AG09309 (cell line): ENCODE results near the gene PCK1.

Experiments
- DNase-seq: peaks from one replicate; pipeline ENCODE4 v3.0.0-alpha.2; 2010; ENCODE audit warnings: low read depth
- H3K4me3 ChIP-seq: 2 replicates; pipeline ENCODE4 v1.5.1; 2011; ENCODE audit warnings: mild to moderate bottlenecking, low read depth, low read length, moderate library complexity; ENCODE audit not compliant: control insufficient read depth
- TF ChIP-seq, protein P1 (sequence below): IDR thresholded peaks from 2 replicates; pipeline ENCODE4 v1.5.1; 2011; ENCODE audit warnings: mild to moderate bottlenecking, low read depth, low read length, inconsistent platforms; ENCODE audit not compliant: insufficient read depth, control insufficient read depth; ENCODE audit errors: missing control alignments

Gene PCK1

DNA sequence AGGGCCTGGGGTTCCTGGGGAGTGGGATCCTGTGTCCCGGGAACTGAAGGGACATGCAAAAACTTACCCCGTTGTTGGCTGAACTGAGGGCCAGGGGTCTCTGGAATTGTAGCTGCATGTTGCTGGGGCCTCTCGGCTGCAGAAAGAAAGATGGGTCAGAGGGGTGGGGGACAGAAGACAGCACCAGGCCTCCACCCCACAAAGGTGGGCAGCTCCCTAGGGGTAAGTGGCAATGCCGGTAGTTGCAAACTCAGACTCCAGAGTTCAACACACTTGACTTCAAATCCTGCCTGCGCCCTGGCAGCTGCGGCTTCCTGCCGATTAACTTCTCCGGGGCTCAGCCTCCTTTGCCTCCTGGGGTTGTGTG is 54.5 kb downstream of the PCK1 start:
- DNase-seq, result no peak
- TF ChIP-seq, protein P1, sequence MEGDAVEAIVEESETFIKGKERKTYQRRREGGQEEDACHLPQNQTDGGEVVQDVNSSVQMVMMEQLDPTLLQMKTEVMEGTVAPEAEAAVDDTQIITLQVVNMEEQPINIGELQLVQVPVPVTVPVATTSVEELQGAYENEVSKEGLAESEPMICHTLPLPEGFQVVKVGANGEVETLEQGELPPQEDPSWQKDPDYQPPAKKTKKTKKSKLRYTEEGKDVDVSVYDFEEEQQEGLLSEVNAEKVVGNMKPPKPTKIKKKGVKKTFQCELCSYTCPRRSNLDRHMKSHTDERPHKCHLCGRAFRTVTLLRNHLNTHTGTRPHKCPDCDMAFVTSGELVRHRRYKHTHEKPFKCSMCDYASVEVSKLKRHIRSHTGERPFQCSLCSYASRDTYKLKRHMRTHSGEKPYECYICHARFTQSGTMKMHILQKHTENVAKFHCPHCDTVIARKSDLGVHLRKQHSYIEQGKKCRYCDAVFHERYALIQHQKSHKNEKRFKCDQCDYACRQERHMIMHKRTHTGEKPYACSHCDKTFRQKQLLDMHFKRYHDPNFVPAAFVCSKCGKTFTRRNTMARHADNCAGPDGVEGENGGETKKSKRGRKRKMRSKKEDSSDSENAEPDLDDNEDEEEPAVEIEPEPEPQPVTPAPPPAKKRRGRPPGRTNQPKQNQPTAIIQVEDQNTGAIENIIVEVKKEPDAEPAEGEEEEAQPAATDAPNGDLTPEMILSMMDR, result no peak

DNA sequence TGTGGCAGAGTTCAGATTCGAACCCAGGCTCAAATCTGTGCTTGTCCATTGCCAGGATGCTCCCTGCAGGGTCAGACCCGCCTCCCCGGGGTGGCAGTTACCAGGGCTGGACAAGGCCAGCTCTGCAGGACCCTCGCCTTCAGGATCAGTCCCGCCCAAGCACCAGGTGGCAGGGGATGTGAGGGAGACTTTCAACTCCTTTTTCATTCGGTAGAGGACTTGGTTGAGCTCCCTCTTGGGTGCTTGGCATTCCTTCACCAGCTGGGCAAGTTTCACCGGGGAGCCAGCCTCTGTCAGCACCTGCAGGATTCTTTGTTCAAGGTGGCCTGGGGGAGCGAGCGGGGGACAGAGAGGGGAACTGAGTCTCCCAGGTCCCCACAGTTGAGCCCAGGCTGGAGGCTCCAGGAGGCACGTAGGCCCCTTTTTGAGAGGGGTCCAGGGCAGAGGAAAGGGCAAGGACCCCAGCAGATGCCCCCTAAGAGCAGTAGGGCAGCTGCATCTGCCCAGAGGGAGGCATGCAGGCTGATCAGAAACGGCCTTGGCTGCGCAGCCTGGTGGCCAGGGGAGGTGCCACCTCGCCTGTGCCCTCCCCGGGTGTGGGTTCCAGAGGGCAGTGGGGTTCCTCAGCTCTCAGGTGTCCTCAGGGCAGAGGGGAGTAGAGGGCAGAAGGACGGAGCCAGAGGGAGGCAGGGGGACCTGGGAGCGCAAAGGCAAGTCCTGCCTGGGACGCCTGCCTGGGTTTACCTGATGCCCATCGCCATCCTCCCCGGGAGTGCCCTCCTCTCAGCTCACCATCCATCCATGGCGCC is 55.4 kb downstream of the PCK1 start:
- TF ChIP-seq, protein P1, result no peak
- DNase-seq, result no peak
- H3K4me3 ChIP-seq, result no peak overlapping the region

More for the DNA sequence above, 54.5 kb downstream of the PCK1 start:
- H3K4me3 ChIP-seq, result no peak overlapping the region

DNA sequence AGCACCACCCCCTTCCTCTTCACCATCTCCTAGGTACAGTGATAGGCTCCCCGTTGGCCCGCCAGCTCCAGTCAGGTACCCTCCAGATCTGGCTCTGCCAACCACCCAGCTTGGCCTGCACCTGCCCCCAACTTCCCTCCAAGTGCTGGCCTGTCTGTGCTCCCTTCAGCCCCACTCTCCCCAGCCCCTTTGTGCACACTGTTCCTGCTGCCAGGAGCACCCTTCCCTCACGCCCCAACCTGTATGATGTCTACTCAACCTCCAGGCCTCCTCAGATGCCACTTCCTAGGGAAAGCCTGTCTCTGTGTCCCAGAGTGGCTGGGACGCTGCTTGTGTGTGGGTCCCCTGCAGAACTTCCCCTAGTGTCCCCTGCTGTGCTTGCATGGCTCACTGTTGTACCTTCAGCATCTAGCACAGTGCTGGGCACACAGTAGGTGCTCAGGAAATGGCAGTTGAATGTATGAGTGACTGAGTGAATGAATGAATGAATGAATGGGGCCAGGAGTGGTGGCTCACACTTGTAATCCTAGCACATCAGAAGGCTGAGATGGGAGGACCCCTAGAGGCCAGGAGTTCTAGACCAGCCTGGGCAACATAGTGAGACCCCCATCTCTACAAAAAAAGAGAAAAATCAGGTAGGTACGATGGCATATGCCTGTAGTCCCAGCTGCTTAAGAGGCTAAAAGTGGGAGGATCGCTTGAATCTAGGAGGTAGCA is 56.3 kb downstream of the PCK1 start:
- no peak for DNase-seq
- TF ChIP-seq, protein P1, result no peak
- H3K4me3 ChIP-seq, result no peak overlapping the region
